Endothelial cell of umbilical vein (primary cell): ENCODE measurements around the gene TPM4. TPM values are rescaled to one million over a fixed set of nuclear protein-coding genes. Genes with fewer than 3 reads are reported as not detected.

ENCODE experiments used
- BruUV-seq: library from RNA; stranded (reverse); fragments of 400-500 nt; replicated peaks from 2 replicates; lab custom pipeline; 2021; lab: Mats Ljungman, UMichigan
- CTCF ChIA-PET: fragments of 300-600, 350-600 bp; sonication (Branson Sonifier 250); formaldehyde crosslinking; loops from one replicate; lab custom pipeline; 2021; ENCODE audit warnings: antibody characterized with exemption, inconsistent platforms; lab: Charles Lee
- POLR2A ChIA-PET: fragments of 300-600, 350-600 bp; sonication (Branson Sonifier 250); formaldehyde crosslinking; loops from one replicate; lab custom pipeline; 2021; ENCODE audit warnings: antibody characterized with exemption, inconsistent platforms; lab: Charles Lee
- DNase-seq: peaks from one replicate; pipeline ENCODE4 v3.0.0-alpha.2; 2011; ENCODE audit warnings: low read depth, low spot score
- FAIRE-seq: peaks from 2 replicates; lab custom pipeline; 2011; peaks lifted over from hg19 to GRCh38; lab: Jason Lieb, UNC
- H2AFZ ChIP-seq: 2 replicates; pipeline ENCODE4 v1.6.0; 2012; ENCODE audit warnings: low read depth, low read length, control low read depth, inconsistent platforms
- H3K27ac ChIP-seq: 2 replicates; pipeline ENCODE4 v1.5.1; 2011; ENCODE audit warnings: low read depth, mild to moderate bottlenecking, control low read depth, low read length, moderate library complexity; ENCODE audit not compliant: insufficient read depth
- H3K27me3 ChIP-seq, 2 experiments: 2 replicates each; pipeline versions ENCODE4 v1.6.0 to v1.6.1; 2011; ENCODE audit warnings: low read length in 2 of 2, mixed read lengths in 1 of 2; ENCODE audit not compliant: control insufficient read depth in 2 of 2, insufficient read depth in 2 of 2
- H3K36me3 ChIP-seq, 2 experiments: 2 replicates in 1 of 2; 3 replicates in 1 of 2; pipeline ENCODE4 v1.5.1; 2011; ENCODE audit warnings: low read length in 2 of 2, mild to moderate bottlenecking in 1 of 2, moderate library complexity in 1 of 2; ENCODE audit not compliant: control insufficient read depth in 2 of 2, insufficient read depth in 2 of 2; ENCODE audit errors: extremely low read depth in 1 of 2
- H3K4me1 ChIP-seq: 3 replicates; pipeline ENCODE4 v1.5.1; 2011; ENCODE audit warnings: mild to moderate bottlenecking, low read length; ENCODE audit not compliant: control insufficient read depth, insufficient read depth; ENCODE audit errors: extremely low read depth
- H3K4me2 ChIP-seq: 2 replicates; pipeline ENCODE4 v1.6.1; 2011; ENCODE audit warnings: low read length, control low read depth, mixed read lengths; ENCODE audit not compliant: insufficient read depth
- H3K4me3 ChIP-seq, 3 experiments: fragments of 200-600 bp in 1 of 3; sonication (generic), shearing (Covaris generic) in 1 of 3; replicated peaks in 1 of 3; 2 replicates each; pipeline ENCODE4 v1.5.1; 2011 to 2016; ENCODE audit warnings: control low read depth in 3 of 3, low read length in 3 of 3, mild to moderate bottlenecking in 2 of 3, inconsistent platforms in 1 of 3, low read depth in 1 of 3, moderate library complexity in 1 of 3; ENCODE audit not compliant: insufficient read depth in 1 of 3
- H3K79me2 ChIP-seq: 2 replicates; pipeline ENCODE4 v1.6.0; 2012; ENCODE audit warnings: low read length, inconsistent platforms; ENCODE audit not compliant: control insufficient read depth, insufficient read depth
- H3K9ac ChIP-seq: replicated peaks from 2 replicates; pipeline ENCODE3; 2011; ENCODE audit warnings: low read length, control low read depth; ENCODE audit not compliant: insufficient read depth; ENCODE audit errors: extremely low read depth
- H3K9me1 ChIP-seq: replicated peaks from 3 replicates; pipeline ENCODE4 v1.6.0; 2011; ENCODE audit warnings: mild to moderate bottlenecking, low read length; ENCODE audit not compliant: control insufficient read depth, insufficient read depth; ENCODE audit errors: extremely low read depth
- H3K9me3 ChIP-seq: replicated peaks from 2 replicates; pipeline ENCODE4 v1.5.1; 2012; ENCODE audit warnings: low read length, inconsistent platforms; ENCODE audit not compliant: control insufficient read depth, insufficient read depth
- H4K20me1 ChIP-seq: replicated peaks from 2 replicates; pipeline ENCODE3; 2011; ENCODE audit warnings: mild to moderate bottlenecking, low read length; ENCODE audit not compliant: control insufficient read depth, insufficient read depth; ENCODE audit errors: extremely low read depth
- EZH2 ChIP-seq: IDR thresholded peaks from 2 replicates; pipeline ENCODE4 v1.6.1; 2012; ENCODE audit warnings: borderline replicate concordance, low read depth, mild to moderate bottlenecking, moderate library complexity, low read length, inconsistent platforms; ENCODE audit not compliant: severe bottlenecking
- FOS ChIP-seq: IDR thresholded peaks from 2 replicates; pipeline ENCODE4 v1.6.1; 2011; ENCODE audit warnings: mild to moderate bottlenecking, low read length, moderate library complexity, borderline replicate concordance; ENCODE audit not compliant: insufficient read depth
- JUN ChIP-seq: IDR thresholded peaks from 2 replicates; pipeline ENCODE4 v1.6.1; 2011; ENCODE audit warnings: borderline replicate concordance, low read depth; ENCODE audit not compliant: insufficient read length, insufficient read depth
- MYC ChIP-seq: IDR thresholded peaks from one replicate; pipeline ENCODE4 v1.6.1; 2011; ENCODE audit warnings: mild to moderate bottlenecking, low read depth, low read length
- POLR2A ChIP-seq: IDR thresholded peaks from 2 replicates; pipeline ENCODE4 v1.6.1; 2012; ENCODE audit warnings: low read depth, mild to moderate bottlenecking, control low read depth, low read length
- POLR2AphosphoS5 ChIP-seq: IDR thresholded peaks from 2 replicates; pipeline ENCODE4 v1.6.1; 2012; ENCODE audit warnings: low read depth, mild to moderate bottlenecking, control low read depth, low read length, moderate library complexity; ENCODE audit not compliant: insufficient read depth
- dilution Hi-C: fragments of 300-500 bp; cut with MboI; formaldehyde crosslinking; loops from one replicate; pipeline ENCODE4 v1.15.0; 2019; ENCODE audit warnings: low sequenced_read_pairs; ENCODE audit not compliant: extremely low pct_ligation_motif_present
- intact Hi-C: fragments of 100-400 bp; cut with micrococcal nuclease; formaldehyde crosslinking; loops from one replicate; pipeline ENCODE4 v1.10.0; 2022
- polyA plus RNA-seq, 4 experiments: library from polyadenylated mRNA; depleted of rRNA in 3 of 4; stranded (reverse) in 3 of 4; unstranded in 1 of 4; fragments of >200 nt; gene quantifications; 2 replicates each; pipeline versions ENCODE4 v1.2.1 to v1.2.3, GENCODE V29; 2011 to 2012; ENCODE audit warnings: missing spikeins in 1 of 4
- total RNA-seq: library from RNA; stranded (reverse); gene quantifications from 2 replicates; pipeline ENCODE4 v1.2.3, GENCODE V29; 2021
- TF ChIP-seq, protein P1 (sequence below): IDR thresholded peaks from 2 replicates; pipeline ENCODE4 v1.6.1; 2011; ENCODE audit not compliant: insufficient read depth, insufficient read length
- TF ChIP-seq, protein P2 (sequence below), 2 donors: IDR thresholded peaks; 1 replicate in 1 of 2; 2 replicates in 1 of 2; pipeline ENCODE4 v1.5.1; 2011; ENCODE audit warnings: low read length in 2 of 2, mild to moderate bottlenecking in 2 of 2, moderate library complexity in 2 of 2, control low read depth in 1 of 2, inconsistent platforms in 1 of 2, low read depth in 1 of 2; ENCODE audit not compliant: insufficient read depth in 1 of 2; ENCODE audit errors: extremely low read depth in 1 of 2

The TPM4 gene
- total and polyA plus RNA-seq, 2 donors (not counting 3 experiments of a cell fraction or from before 2014, with no cell fraction given), result 430 to 924 TPM

DNA sequence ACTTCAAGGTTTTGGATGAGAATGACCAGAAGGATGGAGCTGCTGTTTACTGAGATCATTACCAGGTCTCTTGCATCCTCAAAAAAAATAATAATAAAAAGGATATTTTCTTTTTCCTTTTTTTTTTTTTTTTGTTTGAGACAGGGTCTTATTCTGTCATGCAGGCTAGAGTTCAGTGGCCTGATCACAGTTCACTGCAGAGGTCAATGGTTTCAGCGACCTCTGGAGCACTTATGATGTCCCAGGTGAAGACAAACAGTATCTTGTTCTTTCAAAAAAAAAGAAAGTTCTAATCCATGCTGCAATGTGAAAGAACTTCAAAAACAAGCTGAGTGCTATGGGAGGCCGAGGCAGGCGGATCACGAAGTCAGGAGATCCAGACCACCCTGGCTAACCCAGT, 30.4 kb upstream of the TPM4 start:
- no peak overlapping the region for H3K4me2 ChIP-seq
- H3K27me3 ChIP-seq, result peaks cover 0 to 3% of the 10 kb centered on the region in 2 experiments
- H3K9ac ChIP-seq, result no peak overlapping the region
- DNase-seq (no peak), FAIRE-seq (no peak)
- no peak overlapping the region for H2AFZ ChIP-seq
- intact Hi-C loops (no loop called here), dilution Hi-C loops (no loop called here)
- H3K9me3 ChIP-seq, result no peaks in the 10 kb centered on the region
- POLR2A ChIA-PET, result no interaction called here
- no peaks in the 10 kb centered on the region for H3K36me3 ChIP-seq
- TF ChIP-seq JUN (no peak), POLR2A (no peak), EZH2 (no peak), MYC (no peak)
- H3K27ac ChIP-seq, result no peak overlapping the region
- no peaks in the 10 kb centered on the region for H3K79me2 ChIP-seq
- BruUV-seq, result no TSS peak
- peaks cover 6% of the 10 kb centered on the region for H3K4me1 ChIP-seq
- CTCF ChIA-PET, result interaction anchor here (1.1 to 7.3 kb wide), 2 partner anchors 18 to 20 kb away, joined by 3 to 84 read pairs; no protein-coding TSS in a partner anchor
- H4K20me1 ChIP-seq, result no peaks in the 10 kb centered on the region
- no peak overlapping the region for H3K4me3 ChIP-seq
- no peaks in the 10 kb centered on the region for H3K9me1 ChIP-seq

DNA sequence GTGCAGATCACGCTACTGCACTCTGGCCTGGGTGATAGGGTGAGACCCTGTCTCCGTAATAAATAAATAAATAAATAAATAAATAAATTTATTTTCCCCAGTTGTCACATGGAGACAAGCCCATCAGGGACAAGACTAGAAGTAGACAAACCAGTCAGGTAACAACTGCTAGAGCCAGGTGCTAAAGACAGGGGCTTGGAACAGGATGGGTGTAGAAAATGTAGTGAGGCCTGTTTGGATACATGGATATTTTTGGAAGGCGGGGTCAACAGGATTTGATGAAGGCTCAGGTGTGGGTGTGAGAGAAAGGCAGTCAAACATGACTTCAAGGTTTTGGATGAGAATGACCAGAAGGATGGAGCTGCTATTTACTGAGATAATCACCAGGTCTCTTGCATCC, 27.7 kb upstream of the TPM4 start:
- H3K4me3 ChIP-seq, result no peak overlapping the region
- no peaks in the 10 kb centered on the region for H3K4me1 ChIP-seq
- H3K79me2 ChIP-seq, result no peaks in the 10 kb centered on the region
- ChIA-PET POLR2A (interaction anchor here (0.6 kb wide), 1 partner anchor 30 kb away, joined by 6 read pairs; no protein-coding TSS in a partner anchor), CTCF (interaction anchor here (0.6 to 6.1 kb wide), 6 partner anchors 7 to 136 kb away, joined by 3 to 35 read pairs (median 4); partner anchors contain the start of gene FAM32A)
- no peaks in the 10 kb centered on the region for H4K20me1 ChIP-seq
- no peak overlapping the region for H3K9ac ChIP-seq
- H3K9me1 ChIP-seq, result no peaks in the 10 kb centered on the region
- intact Hi-C loops (no loop called here), dilution Hi-C loops (no loop called here)
- peaks cover 0 to 3% of the 10 kb centered on the region in 2 experiments for H3K27me3 ChIP-seq
- no peak for TF ChIP-seq MYC
- TF ChIP-seq JUN, result no peak
- TF ChIP-seq EZH2, result no peak
- TF ChIP-seq, protein P1, sequence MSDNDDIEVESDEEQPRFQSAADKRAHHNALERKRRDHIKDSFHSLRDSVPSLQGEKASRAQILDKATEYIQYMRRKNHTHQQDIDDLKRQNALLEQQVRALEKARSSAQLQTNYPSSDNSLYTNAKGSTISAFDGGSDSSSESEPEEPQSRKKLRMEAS, result no peak
- TF ChIP-seq, protein P2, sequence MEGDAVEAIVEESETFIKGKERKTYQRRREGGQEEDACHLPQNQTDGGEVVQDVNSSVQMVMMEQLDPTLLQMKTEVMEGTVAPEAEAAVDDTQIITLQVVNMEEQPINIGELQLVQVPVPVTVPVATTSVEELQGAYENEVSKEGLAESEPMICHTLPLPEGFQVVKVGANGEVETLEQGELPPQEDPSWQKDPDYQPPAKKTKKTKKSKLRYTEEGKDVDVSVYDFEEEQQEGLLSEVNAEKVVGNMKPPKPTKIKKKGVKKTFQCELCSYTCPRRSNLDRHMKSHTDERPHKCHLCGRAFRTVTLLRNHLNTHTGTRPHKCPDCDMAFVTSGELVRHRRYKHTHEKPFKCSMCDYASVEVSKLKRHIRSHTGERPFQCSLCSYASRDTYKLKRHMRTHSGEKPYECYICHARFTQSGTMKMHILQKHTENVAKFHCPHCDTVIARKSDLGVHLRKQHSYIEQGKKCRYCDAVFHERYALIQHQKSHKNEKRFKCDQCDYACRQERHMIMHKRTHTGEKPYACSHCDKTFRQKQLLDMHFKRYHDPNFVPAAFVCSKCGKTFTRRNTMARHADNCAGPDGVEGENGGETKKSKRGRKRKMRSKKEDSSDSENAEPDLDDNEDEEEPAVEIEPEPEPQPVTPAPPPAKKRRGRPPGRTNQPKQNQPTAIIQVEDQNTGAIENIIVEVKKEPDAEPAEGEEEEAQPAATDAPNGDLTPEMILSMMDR (IDR thresholded peaks at IDR 0.05; ENCODE audit: extremely low read depth in 1 of 2, insufficient read depth in 1 of 2, low read depth in 1 of 2, low read length in 2 of 2), result no peak
- no peak for TF ChIP-seq FOS
- TF ChIP-seq POLR2AphosphoS5, result no peak
- DNase-seq, result no peak
- no TSS peak for BruUV-seq
- H3K36me3 ChIP-seq, result no peaks in the 10 kb centered on the region
- FAIRE-seq, result no peak
- H3K27ac ChIP-seq, result no peak overlapping the region
- no peak overlapping the region for H3K4me2 ChIP-seq
- no peak overlapping the region for H2AFZ ChIP-seq
- no peaks in the 10 kb centered on the region for H3K9me3 ChIP-seq
